A673 (cell line): ENCODE measurements around the gene GPR84. TPM values are rescaled to one million over a fixed set of nuclear protein-coding genes. Genes with fewer than 3 reads are reported as not detected.
A peak's percentile ranks its signal among the peaks of the same experiment; 100 is the strongest.

Experiments used
- BruUV-seq: library from RNA; stranded (reverse); fragments of 400-500 nt; replicated peaks from 2 replicates; lab custom pipeline; 2021; lab: Mats Ljungman, UMichigan
- CTCF ChIA-PET: fragments of 300-600 bp; sonication (Branson Sonifier 250); formaldehyde crosslinking; loops from one replicate; lab custom pipeline; 2022; ENCODE audit warnings: antibody characterized with exemption; lab: Charles Lee
- POLR2A ChIA-PET: fragments of 300-600 bp; sonication (Branson Sonifier 250); formaldehyde crosslinking; loops from one replicate; lab custom pipeline; 2022; ENCODE audit warnings: antibody characterized with exemption; ENCODE audit not compliant: low non-redundant PET; lab: Charles Lee
- DNase-seq: peaks from one replicate; pipeline ENCODE4 v3.0.0-alpha.2; 2015; ENCODE audit warnings: low spot score
- H3K27ac ChIP-seq: fragments of 200-600 bp; sonication (generic); 2 replicates; pipeline ENCODE4 v1.5.1; 2016; ENCODE audit warnings: mixed run types, low read depth, mild to moderate bottlenecking, mixed read lengths, antibody characterized with exemption, low read length; ENCODE audit not compliant: poor library complexity, severe bottlenecking
- H3K27me3 ChIP-seq: fragments of 200-600 bp; sonication (generic); replicated peaks from 2 replicates; pipeline ENCODE4 v1.6.1; 2017; ENCODE audit warnings: mixed run types, low read depth, mild to moderate bottlenecking, mixed read lengths, antibody characterized with exemption, low read length; ENCODE audit not compliant: insufficient read depth, poor library complexity
- H3K36me3 ChIP-seq: fragments of 200-600 bp; sonication (generic); 2 replicates; pipeline ENCODE4 v1.6.1; 2016; ENCODE audit warnings: mixed run types, mild to moderate bottlenecking, mixed read lengths, antibody characterized with exemption, low read length; ENCODE audit not compliant: insufficient read depth, poor library complexity, severe bottlenecking
- H3K4me1 ChIP-seq: fragments of 200-600 bp; sonication (generic); 2 replicates; pipeline ENCODE4 v1.6.1; 2017; ENCODE audit warnings: mixed run types, mild to moderate bottlenecking, mixed read lengths, antibody characterized with exemption, low read length; ENCODE audit not compliant: insufficient read depth, poor library complexity, severe bottlenecking
- H3K4me3 ChIP-seq: fragments of 200-600 bp; sonication (generic); 2 replicates; pipeline ENCODE4 v1.5.1; 2016; ENCODE audit warnings: low read depth, mixed run types, mild to moderate bottlenecking, mixed read lengths, low read length; ENCODE audit not compliant: poor library complexity, severe bottlenecking
- H3K9me3 ChIP-seq: fragments of 200-600 bp; sonication (generic); 2 replicates; pipeline ENCODE4 v1.6.1; 2016; ENCODE audit warnings: mixed run types, low read depth, mild to moderate bottlenecking, mixed read lengths, antibody characterized with exemption, low read length; ENCODE audit not compliant: poor library complexity, severe bottlenecking
- CTCF ChIP-seq: fragments of 300-800, 200-600 bp; sonication (generic); conservative IDR thresholded peaks from 2 replicates; pipeline ENCODE4 v1.5.1; 2017; ENCODE audit warnings: low read depth, mild to moderate bottlenecking, antibody characterized with exemption, low read length, moderate library complexity, mixed read lengths
- EZH2 ChIP-seq: fragments of 200-600 bp; sonication (generic); IDR thresholded peaks from 2 replicates; pipeline ENCODE4 v1.6.1; 2017; ENCODE audit warnings: borderline replicate concordance, low read depth, mild to moderate bottlenecking, mixed read lengths, antibody characterized with exemption, low read length; ENCODE audit not compliant: poor library complexity, severe bottlenecking
- intact Hi-C: fragments of 100-400 bp; cut with micrococcal nuclease; formaldehyde crosslinking; loops from one replicate; pipeline ENCODE4 v1.10.0; 2022; ENCODE audit not compliant: unreplicated experiment
- total RNA-seq: library from RNA; stranded (reverse); gene quantifications from 2 replicates; pipeline ENCODE4 v1.2.3, GENCODE V29; 2021

Gene GPR84
- total RNA-seq, 1 experiment from 2014 or later, result not detected

GRCh38 chr12:54390176-54390667 is 25.9 kb upstream of the GPR84 start:
- intact Hi-C loops, result no loop called here
- no TSS peak for BruUV-seq
- Histone ChIP-seq H3K4me1 (peaks cover 54% of the 10 kb centered on the region), H3K36me3 (peaks cover 8% of the 10 kb centered on the region), H3K27ac (no peak overlapping the region), H3K27me3 (no peaks in the 10 kb centered on the region), H3K4me3 (peak overlapping the region; percentile 58), H3K9me3 (no peaks in the 10 kb centered on the region)
- DNase-seq, result no peak
- no peak for TF ChIP-seq EZH2
- TF ChIP-seq CTCF, result no peak
- POLR2A ChIA-PET, result no interaction called here
- CTCF ChIA-PET, result interaction anchor here (0.6 kb wide), 1 partner anchor 53 kb away, joined by 5 read pairs; no protein-coding TSS in a partner anchor

- peaks cover 54% of the 10 kb centered on the region for H3K4me1 ChIP-seq
- TF ChIP-seq EZH2 (no peak), CTCF (no peak)
- POLR2A ChIA-PET, result no interaction called here
- no peak for DNase-seq
- H3K27me3 ChIP-seq, result no peaks in the 10 kb centered on the region
- peak overlapping the region; percentile 24 for H3K27ac ChIP-seq
- intact Hi-C loops, result no loop called here
- CTCF ChIA-PET, result no interaction called here
- peak overlapping the region; percentile 58 for H3K4me3 ChIP-seq
- BruUV-seq, result no TSS peak
- peaks cover 4% of the 10 kb centered on the region for H3K36me3 ChIP-seq
- no peaks in the 10 kb centered on the region for H3K9me3 ChIP-seq
These were observed 25.4 kb upstream of the GPR84 start for GRCh38 chr12:54389607-54390175.

- Histone ChIP-seq H3K4me3 (no peak overlapping the region), H3K27me3 (no peaks in the 10 kb centered on the region), H3K36me3 (no peaks in the 10 kb centered on the region), H3K4me1 (peaks cover 54% of the 10 kb centered on the region), H3K27ac (peak overlapping the region; percentile 24), H3K9me3 (no peaks in the 10 kb centered on the region)
- no TSS peak for BruUV-seq
- CTCF ChIA-PET, result no interaction called here
- intact Hi-C loops, result no loop called here
- no peak for TF ChIP-seq CTCF
- no peak for TF ChIP-seq EZH2
- POLR2A ChIA-PET, result interaction anchor here (0.6 kb wide), 1 partner anchor 196 kb away, joined by 3 read pairs; no protein-coding TSS in a partner anchor
- DNase-seq, result no peak
These were observed 24.8 kb upstream of the GPR84 start for GRCh38 chr12:54389134-54389508.
